Measurements from ENCODE around the gene ZNF830. TPM values are rescaled to one million over a fixed set of nuclear protein-coding genes. Genes with fewer than 3 reads are reported as not detected.
"Not testable (repeated sequence)": the region's sequence is repeated elsewhere in the genome, so short reads cannot be mapped to it uniquely, and the experiment has no call there.

Gene ZNF830
- total RNA-seq, 1 donor, result 13.0 TPM

- TF ChIP-seq CTCF (IDR thresholded peaks at IDR 0.05; ENCODE audit: insufficient read depth, low read depth, low read length), result no peak
- no peak overlapping the region for H3K4me3 ChIP-seq (ENCODE audit: low read depth, low read length)
- no peak for DNase-seq (ENCODE audit: low read depth)
Measured at GRCh38 chr17:34999456-34999855, 38.1 kb downstream of the ZNF830 start.

- not testable (repeated sequence) for H3K4me3 ChIP-seq (ENCODE audit: low read depth, low read length); DNase-seq (ENCODE audit: low read depth)
Measured at GRCh38 chr17:35000965-35001364, 39.6 kb downstream of the ZNF830 start.

- DNase-seq (ENCODE audit: low read depth), result no peak
- no peak for TF ChIP-seq CTCF (IDR thresholded peaks at IDR 0.05; ENCODE audit: insufficient read depth, low read depth, low read length)
- H3K4me3 ChIP-seq (ENCODE audit: low read depth, low read length), result no peak overlapping the region
Measured at GRCh38 chr17:35001549-35001948, 40.2 kb downstream of the ZNF830 start.

GRCh38 chr17:35002876-35003551 is 41.7 kb downstream of the ZNF830 start:
- DNase-seq (ENCODE audit: low read depth), result peak; percentile 12
- no peak overlapping the region for H3K4me3 ChIP-seq (ENCODE audit: low read depth, low read length)
- no peak for TF ChIP-seq CTCF (IDR thresholded peaks at IDR 0.05; ENCODE audit: insufficient read depth, low read depth, low read length)

GRCh38 chr17:35003778-35004177 is 42.4 kb downstream of the ZNF830 start:
- H3K4me3 ChIP-seq (ENCODE audit: low read depth, low read length), result no peak overlapping the region
- no peak for DNase-seq (ENCODE audit: low read depth)
- TF ChIP-seq CTCF (IDR thresholded peaks at IDR 0.05; ENCODE audit: insufficient read depth, low read depth, low read length), result no peak

- no peak for DNase-seq (ENCODE audit: low read depth)
- no peak overlapping the region for H3K4me3 ChIP-seq (ENCODE audit: low read depth, low read length)
- no peak for TF ChIP-seq CTCF (IDR thresholded peaks at IDR 0.05; ENCODE audit: insufficient read depth, low read depth, low read length)
Measured at GRCh38 chr17:35006345-35006744, 45.0 kb downstream of the ZNF830 start.

GRCh38 chr17:35006961-35007360 is 45.6 kb downstream of the ZNF830 start:
- no peak for DNase-seq (ENCODE audit: low read depth)
- no peak overlapping the region for H3K4me3 ChIP-seq (ENCODE audit: low read depth, low read length)
- TF ChIP-seq CTCF (IDR thresholded peaks at IDR 0.05; ENCODE audit: insufficient read depth, low read depth, low read length), result no peak

Measured in fibroblast of villous mesenchyme (primary cell).